ENCODE data around the gene KRTAP10-7. TPM values are rescaled to one million over a fixed set of nuclear protein-coding genes. Genes with fewer than 3 reads are reported as not detected.

The KRTAP10-7 gene
- total and polyA plus RNA-seq, 9 of the 15 experiments (the other 6 are each of a cell fraction or from before 2014, with no cell fraction given), result not detected

- Histone ChIP-seq H3K9me3 (replicated peaks; ENCODE audit: control insufficient read depth, insufficient read depth, low read depth, low read length) (no peaks in the 10 kb centered on the region), H3K4me1 (replicated peaks in 1 of 2; ENCODE audit: control insufficient read depth in 2 of 2, insufficient read depth in 2 of 2, low read length in 2 of 2) (peaks cover 0 to 4% of the 10 kb centered on the region in 2 experiments; a peak in 1 of 5 replicates), H2AFZ (ENCODE audit: low read depth, low read length) (no peak overlapping the region), H3K9me1 (ENCODE audit: control insufficient read depth, insufficient read depth, low read length) (no peaks in the 10 kb centered on the region), H4K20me1 (replicated peaks; ENCODE audit: control insufficient read depth, insufficient read depth, low read length) (0 out of 2 replicates have a peak, but pooled peaks cover 2% of the 10 kb centered on the region), H3K27me3 (ENCODE audit: control insufficient read depth in 2 of 2, insufficient read depth in 2 of 2, low read length in 2 of 2) (peaks cover 42 to 66% of the 10 kb centered on the region in 2 experiments), H3K4me3 (no peak overlapping the region), H3K27ac (ENCODE audit: extremely low read depth, low read depth, low read length) (no peak overlapping the region), H3K4me2 (ENCODE audit: insufficient read depth, low read length) (no peak overlapping the region), H3K9ac (ENCODE audit: insufficient read depth in 1 of 2, low read depth in 2 of 2, low read length in 2 of 2) (no peak overlapping the region), H3K36me3 (ENCODE audit: control insufficient read depth, insufficient read depth, low read length) (no peaks in the 10 kb centered on the region), H3K79me2 (ENCODE audit: control insufficient read depth, insufficient read depth, low read length) (no peaks in the 10 kb centered on the region)
- ATAC-seq (no peak), FAIRE-seq (no peak), DNase-seq (ENCODE audit: extremely low read depth in 1 of 4, low spot score in 3 of 4) (no peak)
- POLR2A ChIA-PET, result no interaction called here
- CTCF ChIA-PET (ENCODE audit: low intra/inter-chr PET ratio), result no interaction called here
- in situ Hi-C loops (cut with MboI), result no loop called here
- WGBS (ENCODE audit: insufficient coverage, low coverage, missing lambda C conversion rate), result 3% methylated on average over 6 of the region's 6 CpGs
- TF ChIP-seq MXI1 (IDR thresholded peaks at IDR 0.05; ENCODE audit: low read depth, low read length) (no peak), MBD2 (IDR thresholded peaks at IDR 0.05; ENCODE audit: borderline replicate concordance, low read depth) (no peak), CC2D1A (IDR thresholded peaks at IDR 0.05) (no peak), SP2 (IDR thresholded peaks at IDR 0.05; ENCODE audit: extremely low read depth, low read depth, low read length, poor library complexity, severe bottlenecking) (no peak), ARID4B (CRISPR knock-in tag; IDR thresholded peaks at IDR 0.05) (no peak), IRF9 (tag; IDR thresholded peaks at IDR 0.05) (no peak), PCBP1 (IDR thresholded peaks at IDR 0.05; ENCODE audit: low read depth, low read length, poor library complexity, severe bottlenecking) (no peak), NFIX (CRISPR knock-in tag; IDR thresholded peaks at IDR 0.05; ENCODE audit: low read depth) (no peak), DMBX1 (CRISPR knock-in tag; IDR thresholded peaks at IDR 0.05; ENCODE audit: borderline replicate concordance) (no peak), YBX1 (IDR thresholded peaks at IDR 0.05) (no peak), SMAD3 (CRISPR knock-in tag; conservative IDR thresholded peaks at IDR 0.05) (no peak), C11orf30 (IDR thresholded peaks at IDR 0.05; ENCODE audit: low read depth) (no peak), THRAP3 (IDR thresholded peaks at IDR 0.05; ENCODE audit: borderline replicate concordance) (no peak)
- BruUV-seq (replicated peaks), result no TSS peak
- intact Hi-C loops (cut with micrococcal nuclease), result no loop called here
Measured at GRCh38 chr21:44552136-44552535, 48.3 kb upstream of the KRTAP10-7 start.
